Activated CD4-positive, alpha-beta T cell treated with anti-CD3 and anti-CD28 coated beads for 48 hours (primary cell): ENCODE results near the gene CC2D1A.
A peak's percentile ranks its signal among the peaks of the same experiment; 100 is the strongest.
"Not testable (repeated sequence)": the region's sequence is repeated elsewhere in the genome, so short reads cannot be mapped to it uniquely, and the experiment has no call there.

Experiments used
- DNase-seq: peaks from one replicate; pipeline ENCODE4 v3.0.0-alpha.2; 2020

Gene CC2D1A

GRCh38 chr19:13913352-13913751 is 7.4 kb downstream of the CC2D1A start:
- no peak for DNase-seq

- DNase-seq: no peak
These were observed 8.8 kb downstream of the CC2D1A start for GRCh38 chr19:13914777-13915176.

- DNase-seq: no peak
These were observed 11.9 kb downstream of the CC2D1A start for GRCh38 chr19:13917888-13918406.

GRCh38 chr19:13918726-13919411 is 12.9 kb downstream of the CC2D1A start:
- DNase-seq: no peak

- no peak for DNase-seq
These were observed 14.5 kb downstream of the CC2D1A start for GRCh38 chr19:13920524-13920923.

GRCh38 chr19:13920940-13921747 is 15.1 kb downstream of the CC2D1A start:
- peak; percentile 51 for DNase-seq

GRCh38 chr19:13922118-13922517 is 16.1 kb downstream of the CC2D1A start:
- DNase-seq: not testable (repeated sequence)

- DNase-seq: no peak
These were observed 17.4 kb downstream of the CC2D1A start for GRCh38 chr19:13923194-13923987.

GRCh38 chr19:13926010-13926409 is 20.0 kb downstream of the CC2D1A start:
- no peak for DNase-seq

- no peak for DNase-seq
These were observed 20.7 kb downstream of the CC2D1A start for GRCh38 chr19:13926715-13927114.

- DNase-seq: no peak
These were observed 23.3 kb downstream of the CC2D1A start for GRCh38 chr19:13929340-13929739.

- DNase-seq: no peak
These were observed 24.0 kb downstream of the CC2D1A start for GRCh38 chr19:13929956-13930355.

GRCh38 chr19:13930402-13930801 is 24.4 kb downstream of the CC2D1A start:
- DNase-seq: no peak

- no peak for DNase-seq
These were observed 25.6 kb downstream of the CC2D1A start for GRCh38 chr19:13931391-13932148.

- DNase-seq: no peak
These were observed 26.2 kb downstream of the CC2D1A start for GRCh38 chr19:13932149-13932637.

- no peak for DNase-seq
These were observed 27.0 kb downstream of the CC2D1A start for GRCh38 chr19:13932911-13933393.

GRCh38 chr19:13934785-13935109 is 28.7 kb downstream of the CC2D1A start:
- no peak for DNase-seq

- DNase-seq: no peak
These were observed 29.9 kb downstream of the CC2D1A start for GRCh38 chr19:13935765-13936510.

- DNase-seq: no peak
These were observed 31.7 kb downstream of the CC2D1A start for GRCh38 chr19:13937479-13938300.

GRCh38 chr19:13938301-13939064 is 32.5 kb downstream of the CC2D1A start, which contains the start of gene PODNL1:
TSS of gene PODNL1 (minus strand) at chr19:13938417. CDS start at chr19:13938181, 236 bp downstream.
- no peak for DNase-seq
